ENCODE data around the gene MYBPHL.
"Not testable (repeated sequence)": the region's sequence is repeated elsewhere in the genome, so short reads cannot be mapped to it uniquely, and the experiment has no call there.

The MYBPHL gene

GRCh38 chr1:109312978-109313775, 6.4 kb upstream of the MYBPHL start:
- CTCF ChIA-PET, result no interaction called here
- DNase-seq (ENCODE audit: extremely low spot score), result no peak
- no peak for TF ChIP-seq CTCF (IDR thresholded peaks at IDR 0.05; ENCODE audit: control extremely low read depth, extremely low read depth, low read depth, missing control alignments)
- POLR2A ChIA-PET, result no interaction called here

- no peak for TF ChIP-seq CTCF (IDR thresholded peaks at IDR 0.05; ENCODE audit: control extremely low read depth, extremely low read depth, low read depth, missing control alignments)
- DNase-seq (ENCODE audit: extremely low spot score), result no peak
- CTCF ChIA-PET, result interaction anchor here (1.1 to 1.4 kb wide), 2 partner anchors 9 to 45 kb away, joined by 3 to 4 read pairs; no protein-coding TSS in a partner anchor
These were observed 5.4 kb upstream of the MYBPHL start for GRCh38 chr1:109312246-109312645.

GRCh38 chr1:109309347-109309746, 2.5 kb upstream of the MYBPHL start:
- ChIA-PET POLR2A (no interaction called here), CTCF (interaction anchor here (1.4 kb wide), 1 partner anchor 12 kb away, joined by 3 read pairs; no protein-coding TSS in a partner anchor)
- TF ChIP-seq CTCF (IDR thresholded peaks at IDR 0.05; ENCODE audit: control extremely low read depth, extremely low read depth, low read depth, missing control alignments), result no peak
- no peak for DNase-seq (ENCODE audit: extremely low spot score)

More at GRCh38 chr1:109312246-109312645, 5.4 kb upstream of the MYBPHL start:
- POLR2A ChIA-PET, result no interaction called here

GRCh38 chr1:109307274-109308021, 637 bp upstream of the MYBPHL start:
- no peak for TF ChIP-seq CTCF (IDR thresholded peaks at IDR 0.05; ENCODE audit: control extremely low read depth, extremely low read depth, low read depth, missing control alignments)
- ChIA-PET POLR2A (no interaction called here), CTCF (interaction anchor here (1.0 to 4.7 kb wide), 4 partner anchors 9 to 225 kb away, joined by 3 to 24 read pairs (median 4); no protein-coding TSS in a partner anchor)
- no peak for DNase-seq (ENCODE audit: extremely low spot score)

GRCh38 chr1:109305991-109306390, 820 bp downstream of the MYBPHL start:
- CTCF ChIA-PET, result interaction anchor here (2.1 to 4.7 kb wide), 3 partner anchors 9 to 29 kb away, joined by 7 to 24 read pairs (median 8); no protein-coding TSS in a partner anchor
- POLR2A ChIA-PET, result not testable (repeated sequence)

GRCh38 chr1:109304226-109304920, 2.4 kb downstream of the MYBPHL start:
- ChIA-PET CTCF (interaction anchor here (2.3 to 4.7 kb wide), 2 partner anchors 8 to 27 kb away, joined by 7 to 24 read pairs; no protein-coding TSS in a partner anchor), POLR2A (no interaction called here)
- no peak for DNase-seq (ENCODE audit: extremely low spot score)
- no peak for TF ChIP-seq CTCF (IDR thresholded peaks at IDR 0.05; ENCODE audit: control extremely low read depth, extremely low read depth, low read depth, missing control alignments)

More at GRCh38 chr1:109305991-109306390, 820 bp downstream of the MYBPHL start:
- not testable (repeated sequence) for DNase-seq (ENCODE audit: extremely low spot score)

Data from GM10248 (cell line).